CD4-positive, alpha-beta memory T cell (primary cell): ENCODE data around the gene DAP3. TPM values are rescaled to one million over a fixed set of nuclear protein-coding genes. Genes with fewer than 3 reads are reported as not detected.
"Not testable (repeated sequence)": the region's sequence is repeated elsewhere in the genome, so short reads cannot be mapped to it uniquely, and the experiment has no call there.

Experiments
- CTCF ChIA-PET: fragments of 350-600 bp; sonication (Branson Sonifier 250); formaldehyde crosslinking; loops from one replicate; lab custom pipeline; 2021; ENCODE audit warnings: inconsistent platforms; ENCODE audit not compliant: partially characterized antibody; lab: Charles Lee
- POLR2A ChIA-PET: fragments of 350-600 bp; sonication (Branson Sonifier 250); formaldehyde crosslinking; loops from one replicate; lab custom pipeline; 2021; ENCODE audit not compliant: partially characterized antibody; lab: Charles Lee
- DNase-seq, 5 donors: peaks; one replicate each; pipeline versions ENCODE4 v3.0.0 to v3.0.0-alpha.2; 2020 to 2022; ENCODE audit warnings: mixed read lengths in 1 of 5
- H3K27ac ChIP-seq: one replicate; pipeline ENCODE4 v1.7.0; 2013; ENCODE audit warnings: low read depth, low read length
- H3K27me3 ChIP-seq: 2 replicates; pipeline ENCODE4 v1.7.0; 2013; ENCODE audit warnings: mild to moderate bottlenecking, low read length, moderate library complexity; ENCODE audit not compliant: insufficient read depth
- H3K36me3 ChIP-seq: 2 replicates; pipeline ENCODE4 v1.7.0; 2013; ENCODE audit warnings: mild to moderate bottlenecking, low read length, moderate library complexity; ENCODE audit not compliant: insufficient read depth
- H3K4me1 ChIP-seq: 2 replicates; pipeline ENCODE4 v1.7.0; 2013; ENCODE audit warnings: mild to moderate bottlenecking, low read length, moderate library complexity; ENCODE audit not compliant: insufficient read depth
- H3K4me3 ChIP-seq, 2 donors: one replicate each; pipeline ENCODE4 v1.7.0; 2013; ENCODE audit warnings: low read length in 2 of 2, mild to moderate bottlenecking in 1 of 2
- H3K9me3 ChIP-seq, 2 donors: one replicate each; pipeline ENCODE4 v1.7.0; 2013; ENCODE audit warnings: low read length in 2 of 2, control low read depth in 1 of 2; ENCODE audit not compliant: control insufficient read depth in 1 of 2
- H3K27ac Mint-ChIP-seq, 7 donors: one replicate each; pipeline ENCODE4 v1.8.0; 2020 to 2021; ENCODE audit warnings: mixed read lengths in 7 of 7, mild to moderate bottlenecking in 6 of 7, inconsistent platforms in 3 of 7, moderate library complexity in 3 of 7
- H3K27me3 Mint-ChIP-seq, 2 donors: one replicate each; pipeline ENCODE4 v1.8.0; 2020 to 2021; ENCODE audit warnings: mixed read lengths in 2 of 2
- H3K36me3 Mint-ChIP-seq, 2 donors: one replicate each; pipeline ENCODE4 v1.8.0; 2020 to 2021; ENCODE audit warnings: mixed read lengths in 2 of 2, inconsistent platforms in 1 of 2, mild to moderate bottlenecking in 1 of 2
- H3K4me1 Mint-ChIP-seq, 4 donors: one replicate each; pipeline ENCODE4 v1.8.0; 2020 to 2021; ENCODE audit warnings: mixed read lengths in 4 of 4, mild to moderate bottlenecking in 1 of 4
- H3K4me3 Mint-ChIP-seq, 8 donors: one replicate each; pipeline ENCODE4 v1.8.0; 2020 to 2021; ENCODE audit warnings: mixed read lengths in 8 of 8, mild to moderate bottlenecking in 7 of 8, moderate library complexity in 6 of 8, inconsistent platforms in 3 of 8
- H3K9me3 Mint-ChIP-seq, 8 donors: one replicate each; pipeline ENCODE4 v1.8.0; 2020 to 2021; ENCODE audit warnings: mixed read lengths in 8 of 8, mild to moderate bottlenecking in 5 of 8, inconsistent platforms in 3 of 8, moderate library complexity in 1 of 8
- intact Hi-C: fragments of 100-400 bp; cut with micrococcal nuclease; formaldehyde crosslinking; loops from one replicate; pipeline ENCODE4 v1.15.1; 2023
- polyA plus RNA-seq, 2 donors: library from polyadenylated mRNA; unstranded; fragments of 300-500 nt; fragmentation: Illumina TruSeq; gene quantifications; one replicate each; pipeline ENCODE4 v1.2.3, GENCODE V29; 2021
- total RNA-seq, 2 experiments: library from RNA; stranded (reverse); gene quantifications; one replicate each; pipeline ENCODE4 v1.2.3, GENCODE V29; 2021

DAP3 gene
- total and polyA plus RNA-seq, 4 experiments from 2014 or later = 102 to 177 (median 131) TPM

- Mint-ChIP-seq H3K4me3 (no peak overlapping the region), H3K4me1 (no peaks in the 10 kb centered on the region), H3K27me3 (peaks cover 0 to 2% of the 10 kb centered on the region in 2 donors), H3K9me3 (peaks cover 0 to 4% (median 0%) of the 10 kb centered on the region in 8 donors), H3K36me3 (peaks cover 0 to 3% of the 10 kb centered on the region in 2 donors), H3K27ac (no peak overlapping the region)
- no peaks in the 10 kb centered on the region for H3K27me3 ChIP-seq
- H3K36me3 ChIP-seq = no peaks in the 10 kb centered on the region
- ChIA-PET CTCF (no interaction called here), POLR2A (interaction anchor here (0.6 kb wide), 1 partner anchor 9 kb away, joined by 3 read pairs; no protein-coding TSS in a partner anchor)
- no peaks in the 10 kb centered on the region for H3K4me1 ChIP-seq
- no peak overlapping the region for H3K27ac ChIP-seq
- intact Hi-C loops = no loop called here
- DNase-seq = no peak
- H3K9me3 ChIP-seq = no peaks in the 10 kb centered on the region
- no peak overlapping the region for H3K4me3 ChIP-seq
Observed at GRCh38 chr1:155648207-155649147, 40.4 kb upstream of the DAP3 start.

- Mint-ChIP-seq H3K27me3 (peaks cover 0 to 2% of the 10 kb centered on the region in 2 donors), H3K9me3 (no peaks in the 10 kb centered on the region), H3K27ac (no peak overlapping the region), H3K36me3 (peaks cover 0 to 3% of the 10 kb centered on the region in 2 donors), H3K4me3 (no peak overlapping the region), H3K4me1 (no peaks in the 10 kb centered on the region)
- DNase-seq = no peak
- Histone ChIP-seq H3K27me3 (no peaks in the 10 kb centered on the region), H3K4me3 (no peak overlapping the region), H3K4me1 (no peaks in the 10 kb centered on the region), H3K27ac (no peak overlapping the region), H3K9me3 (no peaks in the 10 kb centered on the region), H3K36me3 (no peaks in the 10 kb centered on the region)
- intact Hi-C loops = no loop called here
- CTCF ChIA-PET = no interaction called here
- POLR2A ChIA-PET = no interaction called here
Observed at GRCh38 chr1:155649676-155650075, 39.2 kb upstream of the DAP3 start.

- no peak overlapping the region for H3K4me3 ChIP-seq
- no peak overlapping the region for H3K27ac ChIP-seq
- ChIA-PET CTCF (no interaction called here), POLR2A (no interaction called here)
- no peaks in the 10 kb centered on the region for H3K27me3 ChIP-seq
- Mint-ChIP-seq H3K4me3 (no peak overlapping the region), H3K36me3 (peaks cover 0 to 3% of the 10 kb centered on the region in 2 donors), H3K9me3 (no peaks in the 10 kb centered on the region), H3K27me3 (peaks cover 0 to 2% of the 10 kb centered on the region in 2 donors), H3K27ac (no peak overlapping the region), H3K4me1 (no peaks in the 10 kb centered on the region)
- no peaks in the 10 kb centered on the region for H3K36me3 ChIP-seq
- H3K4me1 ChIP-seq = no peaks in the 10 kb centered on the region
- H3K9me3 ChIP-seq = no peaks in the 10 kb centered on the region
- intact Hi-C loops = no loop called here
- DNase-seq = no peak
Observed at GRCh38 chr1:155650231-155650757, 38.6 kb upstream of the DAP3 start.

- DNase-seq = no peak
- CTCF ChIA-PET = no interaction called here
- POLR2A ChIA-PET = no interaction called here
Observed at GRCh38 chr1:155651861-155652661, 36.8 kb upstream of the DAP3 start.

GRCh38 chr1:155652951-155653350 lies 35.9 kb upstream of the DAP3 start:
- Histone ChIP-seq H3K4me1 (no peaks in the 10 kb centered on the region), H3K36me3 (no peaks in the 10 kb centered on the region), H3K9me3 (no peaks in the 10 kb centered on the region), H3K27ac (no peak overlapping the region), H3K4me3 (no peak overlapping the region), H3K27me3 (no peaks in the 10 kb centered on the region)
- intact Hi-C loops = no loop called here
- no peak overlapping the region for H3K4me3 Mint-ChIP-seq
- DNase-seq = no peak
- H3K4me1 Mint-ChIP-seq = no peaks in the 10 kb centered on the region
- POLR2A ChIA-PET = no interaction called here
- peaks cover 0 to 2% of the 10 kb centered on the region in 2 donors for H3K27me3 Mint-ChIP-seq
- H3K36me3 Mint-ChIP-seq = peaks cover 2 to 3% of the 10 kb centered on the region in 2 donors
- H3K27ac Mint-ChIP-seq = no peak overlapping the region
- CTCF ChIA-PET = no interaction called here
- no peaks in the 10 kb centered on the region for H3K9me3 Mint-ChIP-seq

More at GRCh38 chr1:155651861-155652661, 36.8 kb upstream of the DAP3 start:
- H3K4me1 ChIP-seq = no peaks in the 10 kb centered on the region
- H3K4me3 ChIP-seq = no peak overlapping the region
- no peak overlapping the region for H3K27ac ChIP-seq
- intact Hi-C loops = no loop called here
- no peaks in the 10 kb centered on the region for H3K4me1 Mint-ChIP-seq
- peaks cover 0 to 2% of the 10 kb centered on the region in 2 donors for H3K27me3 Mint-ChIP-seq
- H3K36me3 ChIP-seq = no peaks in the 10 kb centered on the region
- no peaks in the 10 kb centered on the region for H3K9me3 Mint-ChIP-seq
- H3K27me3 ChIP-seq = no peaks in the 10 kb centered on the region
- no peak overlapping the region for H3K4me3 Mint-ChIP-seq
- H3K27ac Mint-ChIP-seq = peak overlapping the region in 1 of 7 donors; percentile 0
- peaks cover 0 to 3% of the 10 kb centered on the region in 2 donors for H3K36me3 Mint-ChIP-seq
- H3K9me3 ChIP-seq = no peaks in the 10 kb centered on the region

GRCh38 chr1:155657463-155657862 lies 31.4 kb upstream of the DAP3 start:
- peaks cover 0 to 2% (median 0%) of the 10 kb centered on the region in 8 donors for H3K9me3 Mint-ChIP-seq
- no peaks in the 10 kb centered on the region for H3K9me3 ChIP-seq
- no peak overlapping the region for H3K27ac ChIP-seq
- peaks cover 31% of the 10 kb centered on the region for H3K36me3 ChIP-seq
- no peaks in the 10 kb centered on the region for H3K27me3 ChIP-seq
- peaks cover 40% of the 10 kb centered on the region in 2 donors for H3K36me3 Mint-ChIP-seq
- H3K4me3 Mint-ChIP-seq = no peak overlapping the region
- intact Hi-C loops = no loop called here
- no peaks in the 10 kb centered on the region for H3K4me1 Mint-ChIP-seq
- H3K4me3 ChIP-seq = no peak overlapping the region
- DNase-seq = no peak
- no peaks in the 10 kb centered on the region for H3K4me1 ChIP-seq
- no peak overlapping the region for H3K27ac Mint-ChIP-seq
- POLR2A ChIA-PET = no interaction called here
- no peaks in the 10 kb centered on the region for H3K27me3 Mint-ChIP-seq
- CTCF ChIA-PET = no interaction called here

- H3K4me1 ChIP-seq, H3K4me1 Mint-ChIP-seq, H3K9me3 Mint-ChIP-seq, H3K4me3 Mint-ChIP-seq, H3K27me3 ChIP-seq, H3K9me3 ChIP-seq, H3K27ac Mint-ChIP-seq, CTCF ChIA-PET, H3K27ac ChIP-seq, H3K27me3 Mint-ChIP-seq, intact Hi-C loops, H3K4me3 ChIP-seq, DNase-seq, POLR2A ChIA-PET: not testable (repeated sequence)
- peaks cover 47 to 54% of the 10 kb centered on the region in 2 donors for H3K36me3 Mint-ChIP-seq
- H3K36me3 ChIP-seq = peaks cover 43% of the 10 kb centered on the region
Observed at GRCh38 chr1:155661239-155661638, 27.7 kb upstream of the DAP3 start.
